ENCODE measurements around the gene TMEM129. TPM values are rescaled to one million over a fixed set of nuclear protein-coding genes. Genes with fewer than 3 reads are reported as not detected.
"Not testable (repeated sequence)": the region's sequence is repeated elsewhere in the genome, so short reads cannot be mapped to it uniquely, and the experiment has no call there.

Gene TMEM129
- total RNA-seq, 1 donor from 2014 or later = 24.1 TPM

- ATAC-seq (peak; percentile 93), DNase-seq (ENCODE audit: low spot score) (peak; percentile 67)
- intact Hi-C loops (cut with DNase I) = no loop called here
Observed at GRCh38 chr4:1683736-1684505, 37.2 kb downstream of the TMEM129 start, which contains the start of gene FAM53A. FAM53A (minus strand) TSS chr4:1684313; CDS start chr4:1668741, 15,572 bp downstream.

GRCh38 chr4:1683261-1683735 is 37.8 kb downstream of the TMEM129 start:
- intact Hi-C loops (cut with DNase I) = no loop called here
- DNase-seq (ENCODE audit: low spot score) = no peak
- ATAC-seq = peak; percentile 51

- intact Hi-C loops (cut with DNase I) = no loop called here
- no peak for ATAC-seq
- DNase-seq (ENCODE audit: low spot score) = no peak
Observed at GRCh38 chr4:1682860-1683259, 38.3 kb downstream of the TMEM129 start.

GRCh38 chr4:1678244-1678643 is 42.9 kb downstream of the TMEM129 start:
- ATAC-seq (no peak), DNase-seq (ENCODE audit: low spot score) (no peak)
- intact Hi-C loops (cut with DNase I) = no loop called here

GRCh38 chr4:1676605-1677525 is 44.3 kb downstream of the TMEM129 start:
- no peak for DNase-seq (ENCODE audit: low spot score)
- intact Hi-C loops (cut with DNase I) = no loop called here
- ATAC-seq = no peak

- intact Hi-C loops (cut with DNase I) = no loop called here
- DNase-seq (ENCODE audit: low spot score) (no peak), ATAC-seq (no peak)
Observed at GRCh38 chr4:1675802-1676137, 45.4 kb downstream of the TMEM129 start.

- intact Hi-C loops (cut with DNase I) = no loop called here
- DNase-seq (ENCODE audit: low spot score) = no peak
- ATAC-seq = no peak
Observed at GRCh38 chr4:1675136-1675801, 45.9 kb downstream of the TMEM129 start.

GRCh38 chr4:1674682-1675081 is 46.4 kb downstream of the TMEM129 start:
- no peak for ATAC-seq
- DNase-seq (ENCODE audit: low spot score) = no peak
- intact Hi-C loops (cut with DNase I) = no loop called here

GRCh38 chr4:1673671-1674070 is 47.5 kb downstream of the TMEM129 start:
- DNase-seq (ENCODE audit: low spot score) = no peak
- no peak for ATAC-seq
- intact Hi-C loops (cut with DNase I) = no loop called here

GRCh38 chr4:1671011-1671410 is 50.1 kb downstream of the TMEM129 start:
- not testable (repeated sequence) for ATAC-seq

GRCh38 chr4:1670279-1670678 is 50.8 kb downstream of the TMEM129 start:
- ATAC-seq (peak; percentile 17), DNase-seq (ENCODE audit: low spot score) (no peak)
- intact Hi-C loops (cut with DNase I) = no loop called here

More at GRCh38 chr4:1671011-1671410, 50.1 kb downstream of the TMEM129 start:
- DNase-seq (ENCODE audit: low spot score); intact Hi-C loops (cut with DNase I): not testable (repeated sequence)

GRCh38 chr4:1669850-1670249 is 51.3 kb downstream of the TMEM129 start:
- intact Hi-C loops (cut with DNase I) = no loop called here
- DNase-seq (ENCODE audit: low spot score) = no peak
- ATAC-seq = no peak

- no peak for ATAC-seq
- intact Hi-C loops (cut with DNase I) = no loop called here
- no peak for DNase-seq (ENCODE audit: low spot score)
Observed at GRCh38 chr4:1669270-1669669, 51.9 kb downstream of the TMEM129 start.

GRCh38 chr4:1668488-1668840 is 52.7 kb downstream of the TMEM129 start:
- ATAC-seq (no peak), DNase-seq (ENCODE audit: low spot score) (no peak)
- intact Hi-C loops (cut with DNase I) = no loop called here

- intact Hi-C loops (cut with DNase I) = no loop called here
- ATAC-seq = no peak
Observed at GRCh38 chr4:1667273-1667672, 53.9 kb downstream of the TMEM129 start.

GRCh38 chr4:1666391-1666790 is 54.7 kb downstream of the TMEM129 start:
- DNase-seq (ENCODE audit: low spot score) = no peak
- no peak for ATAC-seq
- intact Hi-C loops (cut with DNase I) = no loop called here

More at GRCh38 chr4:1667273-1667672, 53.9 kb downstream of the TMEM129 start:
- no peak for DNase-seq (ENCODE audit: low spot score)
